Omental fat pad (tissue), 4 donors: ENCODE data around the gene PHF10. TPM values are rescaled to one million over a fixed set of nuclear protein-coding genes. Genes with fewer than 3 reads are reported as not detected.

Experiments used
- ATAC-seq: fragments of 150-250 bp; one replicate; pipeline ENCODE4 v1.9.1; 2016; ENCODE audit warnings: mild to moderate bottlenecking, moderate library complexity; ENCODE audit not compliant: low FRiP score
- DNase-seq: peaks from one replicate; pipeline ENCODE4 v3.0.0-alpha.2; 2019; ENCODE audit warnings: low spot score
- CTCF ChIP-seq, 3 donors: fragments of 450-650 bp; IDR thresholded peaks; one replicate each; pipeline ENCODE4 v1.5.1; 2016 to 2017; ENCODE audit warnings: antibody characterized with exemption in 3 of 3, mild to moderate bottlenecking in 3 of 3, moderate library complexity in 2 of 3
- total RNA-seq, 4 donors: library from RNA; depleted of rRNA; stranded (reverse); fragments of >200 nt; gene quantifications; one replicate each; pipeline ENCODE4 v1.1.0, GENCODE V29; 2016

The PHF10 gene
- total RNA-seq, 4 donors from 2014 or later, result 32.9 to 49.4 (median 43.7) TPM

GRCh38 chr6:169752074-169752623 lies 27.8 kb upstream of the PHF10 start:
- no peak for TF ChIP-seq CTCF (IDR thresholded peaks at IDR 0.05)
- ATAC-seq, result no peak

GRCh38 chr6:169751242-169752073 lies 27.2 kb upstream of the PHF10 start, which contains the start of the genes DYNLT2 and ERMARD:
DYNLT2 (minus strand) TSS chr6:169751572; CDS start chr6:169751458, 114 bp downstream.
ERMARD (plus strand) TSS chr6:169751622; CDS start chr6:169751658, 36 bp downstream.
- DNase-seq (peak; percentile 76), ATAC-seq (peak; percentile 99)
- TF ChIP-seq CTCF (IDR thresholded peaks at IDR 0.05), result no peak

More at GRCh38 chr6:169752074-169752623, 27.8 kb upstream of the PHF10 start:
- no peak for DNase-seq

- ATAC-seq (no peak), DNase-seq (no peak)
- no peak for TF ChIP-seq CTCF (IDR thresholded peaks at IDR 0.05)
Measured at GRCh38 chr6:169746556-169746955, 22.3 kb upstream of the PHF10 start.

- no peak for TF ChIP-seq CTCF (IDR thresholded peaks at IDR 0.05)
- ATAC-seq, result no peak
- DNase-seq, result no peak
Measured at GRCh38 chr6:169745405-169745804, 21.1 kb upstream of the PHF10 start.

- DNase-seq (no peak), ATAC-seq (no peak)
- no peak for TF ChIP-seq CTCF (IDR thresholded peaks at IDR 0.05)
Measured at GRCh38 chr6:169741344-169741743, 17.0 kb upstream of the PHF10 start.

GRCh38 chr6:169738976-169739529 lies 14.8 kb upstream of the PHF10 start:
- ATAC-seq, result peak; percentile 86
- DNase-seq, result no peak
- TF ChIP-seq CTCF (IDR thresholded peaks at IDR 0.05), result no peak
